Fibroblast of the aortic adventitia (primary cell): ENCODE data around the gene FOXN4. TPM values are rescaled to one million over a fixed set of nuclear protein-coding genes. Genes with fewer than 3 reads are reported as not detected.
A peak's percentile ranks its signal among the peaks of the same experiment; 100 is the strongest.

Experiments used
- DNase-seq: peaks from one replicate; pipeline ENCODE4 v3.0.0-alpha.2; 2010; ENCODE audit warnings: low read depth
- H3K4me3 ChIP-seq: 2 replicates; pipeline ENCODE4 v1.5.1; 2011; ENCODE audit warnings: low read depth, mild to moderate bottlenecking, control low read depth, low read length, moderate library complexity
- total RNA-seq: library from RNA; depleted of rRNA; stranded (reverse); fragments of >200 nt; gene quantifications from 2 replicates; pipeline ENCODE4 v1.2.3, GENCODE V29; 2012; ENCODE audit warnings: low replicate concordance
- TF ChIP-seq, protein P1 (sequence below): IDR thresholded peaks from 2 replicates; pipeline ENCODE4 v1.5.1; 2011; ENCODE audit warnings: mild to moderate bottlenecking, low read length, control low read depth, inconsistent platforms; ENCODE audit not compliant: insufficient read depth

Gene FOXN4
- total RNA-seq, 1 donor = not detected

DNA sequence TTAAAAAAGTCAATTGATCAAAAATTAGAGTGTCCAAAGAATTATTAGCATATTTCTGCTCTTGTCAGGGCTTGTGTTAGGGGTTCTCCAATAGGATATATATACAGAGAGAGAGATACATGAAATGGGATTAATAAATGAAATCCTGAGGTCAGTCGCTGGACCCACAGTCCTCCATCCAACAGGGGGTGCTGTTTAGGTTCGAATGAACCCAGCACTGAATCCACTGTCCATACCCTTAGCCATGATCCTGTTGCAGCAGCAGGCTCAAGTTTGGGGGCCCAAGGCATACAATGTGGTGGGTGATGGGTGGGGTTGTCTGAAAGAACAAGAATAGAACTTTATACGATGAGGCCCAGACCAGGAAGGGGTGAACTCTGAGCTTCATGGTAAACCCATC is 37.8 kb upstream of the FOXN4 start:
- DNase-seq = no peak
- no peak overlapping the region for H3K4me3 ChIP-seq
- TF ChIP-seq, protein P1, sequence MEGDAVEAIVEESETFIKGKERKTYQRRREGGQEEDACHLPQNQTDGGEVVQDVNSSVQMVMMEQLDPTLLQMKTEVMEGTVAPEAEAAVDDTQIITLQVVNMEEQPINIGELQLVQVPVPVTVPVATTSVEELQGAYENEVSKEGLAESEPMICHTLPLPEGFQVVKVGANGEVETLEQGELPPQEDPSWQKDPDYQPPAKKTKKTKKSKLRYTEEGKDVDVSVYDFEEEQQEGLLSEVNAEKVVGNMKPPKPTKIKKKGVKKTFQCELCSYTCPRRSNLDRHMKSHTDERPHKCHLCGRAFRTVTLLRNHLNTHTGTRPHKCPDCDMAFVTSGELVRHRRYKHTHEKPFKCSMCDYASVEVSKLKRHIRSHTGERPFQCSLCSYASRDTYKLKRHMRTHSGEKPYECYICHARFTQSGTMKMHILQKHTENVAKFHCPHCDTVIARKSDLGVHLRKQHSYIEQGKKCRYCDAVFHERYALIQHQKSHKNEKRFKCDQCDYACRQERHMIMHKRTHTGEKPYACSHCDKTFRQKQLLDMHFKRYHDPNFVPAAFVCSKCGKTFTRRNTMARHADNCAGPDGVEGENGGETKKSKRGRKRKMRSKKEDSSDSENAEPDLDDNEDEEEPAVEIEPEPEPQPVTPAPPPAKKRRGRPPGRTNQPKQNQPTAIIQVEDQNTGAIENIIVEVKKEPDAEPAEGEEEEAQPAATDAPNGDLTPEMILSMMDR = no peak

DNA sequence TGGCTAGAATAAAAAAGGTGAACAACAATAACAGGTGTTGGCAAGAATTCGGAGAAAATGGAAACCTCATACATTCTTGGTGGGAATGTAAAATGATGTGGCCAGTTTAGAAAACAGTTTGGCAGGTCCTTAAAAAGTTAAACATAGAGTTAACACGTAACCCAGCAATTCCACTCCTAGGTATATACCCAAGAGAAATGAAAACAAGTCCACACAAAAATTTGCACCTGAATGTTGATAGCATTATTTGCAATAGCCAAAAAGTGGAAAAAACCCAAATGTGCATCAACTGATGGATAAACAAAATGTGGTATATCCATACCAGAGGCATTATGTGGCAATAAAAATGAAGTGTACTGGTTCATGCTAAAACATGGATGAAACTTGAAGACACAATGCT is 36.3 kb upstream of the FOXN4 start:
- DNase-seq = no peak
- TF ChIP-seq, protein P1 = no peak
- H3K4me3 ChIP-seq = no peak overlapping the region

DNA sequence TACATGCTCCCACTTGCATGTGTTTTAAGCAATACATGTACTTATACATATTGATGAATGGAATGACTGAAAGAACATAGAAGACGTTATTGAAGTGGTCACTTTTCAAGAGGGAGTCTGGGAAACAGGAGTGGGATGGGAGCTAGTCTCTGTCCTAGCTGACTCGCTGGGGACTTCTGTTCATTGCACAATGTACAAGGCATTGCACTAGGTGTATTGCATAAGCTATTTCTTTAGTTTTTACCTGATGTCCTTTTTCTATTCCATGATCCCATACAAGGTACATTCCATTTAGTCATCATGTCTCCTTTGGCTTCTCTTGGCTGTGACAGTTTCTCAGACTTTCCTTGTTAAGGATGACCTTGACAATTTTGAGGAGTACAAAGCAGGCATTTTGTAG is 34.6 kb upstream of the FOXN4 start:
- H3K4me3 ChIP-seq = no peak overlapping the region
- no peak for DNase-seq
- TF ChIP-seq, protein P1 = no peak

DNA sequence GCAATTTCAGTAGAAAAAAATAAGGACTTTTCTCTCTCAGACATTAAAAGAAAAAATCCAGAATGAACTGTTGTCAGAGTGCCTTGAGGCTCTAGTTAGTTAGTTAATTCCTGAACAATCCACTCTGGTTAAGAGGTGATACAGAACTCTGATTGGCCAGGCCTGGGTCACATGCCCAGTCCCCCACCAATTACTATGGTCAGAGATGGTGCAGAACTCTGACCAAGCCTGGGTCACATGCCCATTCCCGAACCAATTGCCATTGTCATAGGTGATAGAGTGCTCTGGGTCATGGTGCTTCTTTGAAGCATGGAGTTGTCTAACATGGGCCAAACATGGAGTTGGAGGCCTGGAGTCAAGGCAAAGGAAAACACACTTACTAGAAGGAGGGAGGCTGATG is 27.5 kb upstream of the FOXN4 start:
- no peak overlapping the region for H3K4me3 ChIP-seq
- DNase-seq = no peak
- TF ChIP-seq, protein P1 = no peak

DNA sequence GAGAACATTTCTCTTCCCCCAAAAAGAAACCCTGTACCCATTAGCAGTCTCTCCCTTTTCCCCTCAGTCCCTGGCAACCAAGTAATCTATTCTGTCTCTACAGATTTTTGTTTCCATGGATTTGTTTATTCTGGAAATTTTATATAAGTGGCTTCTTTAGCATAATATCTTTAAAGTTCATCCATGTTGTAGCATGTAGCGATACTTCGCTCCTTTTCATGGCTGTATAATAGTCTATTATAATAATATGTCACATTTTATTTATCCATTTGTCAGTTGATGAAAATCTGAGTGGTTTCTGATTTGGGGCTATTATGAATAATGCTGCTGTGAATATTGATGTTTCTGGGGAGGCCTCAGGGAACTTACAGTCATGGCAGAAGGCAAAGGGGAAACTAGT is 25.8 kb upstream of the FOXN4 start:
- DNase-seq = no peak
- H3K4me3 ChIP-seq = no peak overlapping the region
- TF ChIP-seq, protein P1 = no peak

DNA sequence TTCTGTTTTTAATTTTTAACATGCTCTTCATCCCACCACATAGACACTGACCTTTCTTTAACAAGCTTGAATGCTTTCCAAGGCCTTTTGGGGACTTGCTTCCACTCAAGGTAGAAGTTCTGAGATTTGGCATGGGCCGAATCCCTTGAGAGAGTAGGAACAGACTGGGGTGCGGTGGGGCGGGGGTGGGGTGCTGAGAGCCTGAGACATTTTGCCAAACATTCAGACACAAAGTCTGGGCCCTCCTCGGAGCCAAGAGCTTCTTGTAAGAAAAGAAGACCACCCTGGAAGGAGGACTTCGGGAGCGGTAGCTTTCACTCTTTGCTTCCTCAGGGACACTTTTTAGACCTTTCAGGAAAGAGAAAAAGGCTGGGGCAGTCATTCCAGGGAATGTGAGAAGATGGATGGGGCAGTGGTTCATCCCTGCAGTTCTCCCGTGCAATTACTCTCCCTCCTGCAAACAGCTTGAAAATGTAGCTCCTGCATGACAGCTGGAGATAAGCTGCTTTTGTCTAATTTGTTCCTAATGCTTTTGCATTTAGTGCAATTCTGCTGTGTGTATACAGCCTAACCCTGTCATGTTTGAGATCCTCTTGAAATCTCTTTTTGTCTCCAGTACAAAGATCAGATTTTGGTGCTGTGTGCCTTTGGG is 22.3 kb upstream of the FOXN4 start:
- no peak overlapping the region for H3K4me3 ChIP-seq
- TF ChIP-seq, protein P1 = no peak
- peak; percentile 4 for DNase-seq
